Activated CD4-positive, alpha-beta T cell treated with anti-CD3 and anti-CD28 coated beads for 1 hour (primary cell): ENCODE results near the gene RNFT2.
"Not testable (repeated sequence)": the region's sequence is repeated elsewhere in the genome, so short reads cannot be mapped to it uniquely, and the experiment has no call there.

Experiments used
- DNase-seq: peaks from one replicate; pipeline ENCODE4 v3.0.0-alpha.2; 2020

The RNFT2 gene

GRCh38 chr12:116745554-116745953, 7.4 kb downstream of the RNFT2 start:
- no peak for DNase-seq

- DNase-seq: no peak
Observed at GRCh38 chr12:116749884-116750283, 11.8 kb downstream of the RNFT2 start.

GRCh38 chr12:116750298-116750697, 12.2 kb downstream of the RNFT2 start:
- DNase-seq: no peak

- DNase-seq: not testable (repeated sequence)
Observed at GRCh38 chr12:116754097-116754496, 16.0 kb downstream of the RNFT2 start.

- not testable (repeated sequence) for DNase-seq
Observed at GRCh38 chr12:116754783-116755182, 16.7 kb downstream of the RNFT2 start.

GRCh38 chr12:116759783-116760621, 21.9 kb downstream of the RNFT2 start:
- DNase-seq: no peak

- DNase-seq: no peak
Observed at GRCh38 chr12:116760622-116761020, 22.5 kb downstream of the RNFT2 start.

- no peak for DNase-seq
Observed at GRCh38 chr12:116761499-116761898, 23.4 kb downstream of the RNFT2 start.

GRCh38 chr12:116765271-116765670, 27.2 kb downstream of the RNFT2 start:
- no peak for DNase-seq

GRCh38 chr12:116766285-116766684, 28.2 kb downstream of the RNFT2 start:
- DNase-seq: no peak

GRCh38 chr12:116766746-116767145, 28.6 kb downstream of the RNFT2 start:
- no peak for DNase-seq

GRCh38 chr12:116771651-116772050, 33.5 kb downstream of the RNFT2 start:
- DNase-seq: no peak

- no peak for DNase-seq
Observed at GRCh38 chr12:116773276-116773731, 35.2 kb downstream of the RNFT2 start.

- DNase-seq: no peak
Observed at GRCh38 chr12:116774020-116774419, 35.9 kb downstream of the RNFT2 start.

GRCh38 chr12:116777245-116777644, 39.1 kb downstream of the RNFT2 start:
- DNase-seq: no peak

GRCh38 chr12:116779597-116779996, 41.5 kb downstream of the RNFT2 start:
- DNase-seq: no peak

- DNase-seq: no peak
Observed at GRCh38 chr12:116780942-116781341, 42.8 kb downstream of the RNFT2 start.

- DNase-seq: no peak
Observed at GRCh38 chr12:116783525-116784237, 45.6 kb downstream of the RNFT2 start.

GRCh38 chr12:116784238-116784612, 46.1 kb downstream of the RNFT2 start:
- DNase-seq: no peak

- not testable (repeated sequence) for DNase-seq
Observed at GRCh38 chr12:116789562-116789961, 51.4 kb downstream of the RNFT2 start.

- no peak for DNase-seq
Observed at GRCh38 chr12:116790066-116790465, 52.0 kb downstream of the RNFT2 start.

GRCh38 chr12:116792403-116792802, 54.3 kb downstream of the RNFT2 start:
- no peak for DNase-seq

- no peak for DNase-seq
Observed at GRCh38 chr12:116794725-116795124, 56.6 kb downstream of the RNFT2 start.

- DNase-seq: no peak
Observed at GRCh38 chr12:116797885-116798284, 59.8 kb downstream of the RNFT2 start.
